HL-60/S4 treated with retinoic acid at 250 ng/mL for 4 days and 3 days (cell line): ENCODE measurements around the gene CCN2.

ENCODE experiments used
- in situ Hi-C: fragments of 300-500 bp; cut with MboI; formaldehyde crosslinking; loops from 2 replicates; pipeline ENCODE4 v1.7.0; 2022; ENCODE audit warnings: low sequenced_read_pairs

CCN2 gene

GRCh38 chr6:131950767-131951575 lies at the start of gene CCN2:
Gene CCN2 (minus strand): TSS chr6:131951372. CDS start chr6:131951172, 200 bp downstream.
- in situ Hi-C loops, result no loop called here

GRCh38 chr6:132000296-132000695 lies 49.1 kb upstream of the CCN2 start:
- in situ Hi-C loops, result no loop called here

- in situ Hi-C loops, result no loop called here
Measured at GRCh38 chr6:131999545-132000146, 48.5 kb upstream of the CCN2 start.

GRCh38 chr6:131998255-131998982 lies 47.2 kb upstream of the CCN2 start:
- in situ Hi-C loops, result no loop called here

- in situ Hi-C loops, result no loop called here
Measured at GRCh38 chr6:131997429-131998153, 46.4 kb upstream of the CCN2 start.

- in situ Hi-C loops, result no loop called here
Measured at GRCh38 chr6:131995917-131996316, 44.7 kb upstream of the CCN2 start.

GRCh38 chr6:131992557-131992956 lies 41.4 kb upstream of the CCN2 start:
- in situ Hi-C loops, result no loop called here

GRCh38 chr6:131989036-131989435 lies 37.9 kb upstream of the CCN2 start:
- in situ Hi-C loops, result no loop called here

- in situ Hi-C loops, result no loop called here
Measured at GRCh38 chr6:131982740-131983259, 31.6 kb upstream of the CCN2 start.

- in situ Hi-C loops, result no loop called here
Measured at GRCh38 chr6:131981624-131981978, 30.4 kb upstream of the CCN2 start.

- in situ Hi-C loops, result no loop called here
Measured at GRCh38 chr6:131980791-131981623, 29.8 kb upstream of the CCN2 start.

- in situ Hi-C loops, result no loop called here
Measured at GRCh38 chr6:131980338-131980790, 29.2 kb upstream of the CCN2 start.

GRCh38 chr6:131979515-131980337 lies 28.6 kb upstream of the CCN2 start:
- in situ Hi-C loops, result no loop called here

- in situ Hi-C loops, result no loop called here
Measured at GRCh38 chr6:131978522-131978921, 27.4 kb upstream of the CCN2 start.

- in situ Hi-C loops, result no loop called here
Measured at GRCh38 chr6:131976545-131977061, 25.4 kb upstream of the CCN2 start.

- in situ Hi-C loops, result no loop called here
Measured at GRCh38 chr6:131972741-131973140, 21.6 kb upstream of the CCN2 start.

- in situ Hi-C loops, result no loop called here
Measured at GRCh38 chr6:131970076-131970859, 19.1 kb upstream of the CCN2 start.

- in situ Hi-C loops, result no loop called here
Measured at GRCh38 chr6:131968656-131969055, 17.5 kb upstream of the CCN2 start.
